Measurements from ENCODE around the gene WRAP73.

The WRAP73 gene

GRCh38 chr1:3672231-3672970 lies 22.5 kb upstream of the WRAP73 start:
- no peak overlapping the region for H3K4me3 ChIP-seq (ENCODE audit: low read depth, low read length)
- no peak for TF ChIP-seq CTCF (conservative IDR thresholded peaks at IDR 0.05; ENCODE audit: low read depth, low read length)
- DNase-seq (ENCODE audit: low read depth), result no peak

GRCh38 chr1:3671371-3672180 lies 21.7 kb upstream of the WRAP73 start:
- DNase-seq (ENCODE audit: low read depth), result peak; percentile 23
- no peak overlapping the region for H3K4me3 ChIP-seq (ENCODE audit: low read depth, low read length)
- TF ChIP-seq CTCF (conservative IDR thresholded peaks at IDR 0.05; ENCODE audit: low read depth, low read length), result no peak

GRCh38 chr1:3670823-3671265 lies 20.9 kb upstream of the WRAP73 start:
- DNase-seq (ENCODE audit: low read depth), result no peak
- TF ChIP-seq CTCF (conservative IDR thresholded peaks at IDR 0.05; ENCODE audit: low read depth, low read length), result no peak
- no peak overlapping the region for H3K4me3 ChIP-seq (ENCODE audit: low read depth, low read length)

GRCh38 chr1:3669971-3670431 lies 20.1 kb upstream of the WRAP73 start:
- no peak for TF ChIP-seq CTCF (conservative IDR thresholded peaks at IDR 0.05; ENCODE audit: low read depth, low read length)
- no peak overlapping the region for H3K4me3 ChIP-seq (ENCODE audit: low read depth, low read length)
- DNase-seq (ENCODE audit: low read depth), result no peak

GRCh38 chr1:3669421-3669821 lies 19.5 kb upstream of the WRAP73 start:
- H3K4me3 ChIP-seq (ENCODE audit: low read depth, low read length), result no peak overlapping the region
- TF ChIP-seq CTCF (conservative IDR thresholded peaks at IDR 0.05; ENCODE audit: low read depth, low read length), result no peak

GRCh38 chr1:3668585-3669300 lies 18.8 kb upstream of the WRAP73 start:
- H3K4me3 ChIP-seq (ENCODE audit: low read depth, low read length), result no peak overlapping the region
- peak; percentile 16 for DNase-seq (ENCODE audit: low read depth)
- no peak for TF ChIP-seq CTCF (conservative IDR thresholded peaks at IDR 0.05; ENCODE audit: low read depth, low read length)

More at GRCh38 chr1:3669421-3669821, 19.5 kb upstream of the WRAP73 start:
- DNase-seq (ENCODE audit: low read depth), result no peak

All from choroid plexus epithelial cell (primary cell).